ENCODE data around the gene PFKM. TPM values are rescaled to one million over a fixed set of nuclear protein-coding genes. Genes with fewer than 3 reads are reported as not detected.
"Not testable (repeated sequence)": the region's sequence is repeated elsewhere in the genome, so short reads cannot be mapped to it uniquely, and the experiment has no call there.

Gene PFKM
- total RNA-seq, 1 donor from 2014 or later: 400 TPM

DNA sequence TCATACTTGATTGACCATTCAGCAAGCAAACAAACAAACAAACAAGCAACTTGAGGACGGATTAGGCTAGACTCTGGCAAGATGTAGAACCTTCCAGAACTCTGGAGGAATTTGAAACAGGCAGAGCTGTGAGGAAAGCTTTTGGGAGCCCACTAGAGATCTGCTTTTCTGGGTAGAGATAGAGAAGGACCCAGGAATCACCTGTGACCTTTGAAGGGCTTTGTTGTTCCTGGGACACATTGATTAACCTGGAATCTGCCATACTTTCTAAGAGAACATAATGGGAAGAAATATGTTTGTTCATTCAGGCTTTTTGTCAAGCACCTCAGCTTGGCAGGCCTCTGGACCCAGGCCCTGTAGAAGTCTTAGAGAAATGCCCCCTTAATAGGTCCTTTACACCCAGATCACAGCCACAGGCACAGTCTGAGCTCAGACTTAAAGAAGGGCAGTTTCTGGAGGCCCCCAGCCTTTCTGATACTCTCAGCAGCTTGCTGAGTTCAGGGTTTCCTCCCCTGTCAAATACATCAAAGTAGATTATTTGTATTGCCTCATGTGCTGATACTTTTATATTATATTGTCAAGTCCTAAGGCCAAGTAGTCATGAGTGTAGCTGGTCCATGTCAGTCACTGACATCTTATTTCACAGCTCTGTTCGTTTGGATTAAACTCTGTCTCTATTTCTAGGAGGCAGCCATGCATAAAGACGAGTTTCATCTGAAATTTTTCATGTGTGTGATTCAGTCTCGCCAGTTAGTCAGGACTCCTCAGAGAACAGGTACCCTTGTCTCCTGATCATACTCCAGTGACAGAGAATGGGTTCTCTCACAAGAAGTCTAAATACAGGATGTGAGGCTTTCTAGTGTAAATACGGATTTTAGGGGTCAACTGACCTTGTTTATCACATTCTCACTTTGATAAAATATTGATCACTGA is 12.2 kb upstream of the PFKM start:
- intact Hi-C loops (cut with DNase I): loop anchor here (2.0 kb wide), 2 partner anchors 18 to 50 kb away; partner anchors contain the start of gene ASB8
- DNase-seq (ENCODE audit: low spot score): no peak

DNA sequence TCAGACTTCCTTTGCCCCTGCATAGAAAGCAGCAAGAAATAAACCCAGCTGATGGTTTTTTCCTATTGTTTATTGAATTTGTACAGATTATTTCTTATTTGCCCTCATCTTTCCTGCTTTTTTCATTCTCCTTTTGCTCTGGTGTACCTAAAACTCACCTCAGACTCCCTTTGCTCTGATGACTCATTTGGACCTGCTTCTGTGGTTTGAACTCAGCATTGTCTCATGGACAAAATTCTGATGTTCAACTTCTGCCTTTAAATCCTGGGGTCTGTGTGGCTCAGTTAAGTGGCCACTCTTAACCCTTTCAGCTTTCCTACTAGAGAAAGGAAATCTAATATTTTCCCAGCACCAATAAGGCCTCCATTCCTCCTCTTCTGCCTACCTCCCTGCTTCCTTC is 9.7 kb upstream of the PFKM start:
- intact Hi-C loops (cut with DNase I): no loop called here
- DNase-seq (ENCODE audit: low spot score): no peak

DNA sequence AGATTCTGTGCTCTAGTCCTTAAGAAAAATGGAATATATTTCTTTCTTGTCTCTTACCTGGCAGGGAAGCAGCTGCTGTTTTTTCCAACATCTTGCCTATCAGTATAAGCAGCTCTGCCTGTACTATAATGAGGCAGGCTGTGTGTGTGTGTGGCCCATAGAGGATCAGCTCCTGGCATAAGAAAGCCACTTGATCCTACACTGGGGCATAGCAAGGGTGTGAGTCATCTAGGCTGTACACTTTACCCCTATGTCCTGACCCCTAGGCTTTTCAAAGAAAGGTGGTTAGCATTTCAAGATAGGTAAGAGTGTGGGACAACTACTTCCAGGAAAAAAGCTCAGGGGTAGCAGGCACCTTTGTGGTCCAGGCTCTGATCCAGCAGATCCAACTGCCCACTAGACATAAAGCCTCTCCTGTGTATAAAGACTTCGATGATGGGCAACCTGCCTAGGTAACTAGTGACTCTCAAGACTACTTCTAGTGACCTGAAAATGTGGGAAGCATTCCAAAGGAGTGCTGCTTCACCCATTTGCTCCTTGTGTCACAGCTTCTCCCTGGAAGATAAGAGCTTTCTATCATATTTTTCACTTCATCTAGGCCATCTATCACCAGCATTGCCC is 8.4 kb upstream of the PFKM start:
- intact Hi-C loops (cut with DNase I): no loop called here

DNA sequence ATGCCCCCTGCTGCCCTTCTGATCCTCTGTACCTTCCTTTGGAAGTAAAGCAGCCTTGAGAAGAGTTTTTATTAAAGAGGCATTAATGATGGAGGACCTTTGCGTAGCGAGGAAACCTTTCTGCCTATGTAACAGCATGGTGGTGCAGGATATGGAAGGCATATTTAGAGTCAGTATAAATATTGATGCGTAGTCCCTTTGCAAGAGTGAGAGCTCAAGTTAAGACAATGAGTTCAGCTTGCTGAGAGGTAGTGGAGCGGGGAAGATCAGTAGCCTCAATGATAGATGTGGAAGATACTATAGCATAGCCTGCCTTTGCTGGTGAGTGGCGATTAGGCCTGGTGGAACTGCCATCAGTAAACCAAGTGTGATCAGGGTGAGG is 7.9 kb upstream of the PFKM start:
- intact Hi-C loops (cut with DNase I); DNase-seq (ENCODE audit: low spot score): not testable (repeated sequence)

More for the DNA sequence above, 8.4 kb upstream of the PFKM start:
- DNase-seq (ENCODE audit: low spot score): no peak

DNA sequence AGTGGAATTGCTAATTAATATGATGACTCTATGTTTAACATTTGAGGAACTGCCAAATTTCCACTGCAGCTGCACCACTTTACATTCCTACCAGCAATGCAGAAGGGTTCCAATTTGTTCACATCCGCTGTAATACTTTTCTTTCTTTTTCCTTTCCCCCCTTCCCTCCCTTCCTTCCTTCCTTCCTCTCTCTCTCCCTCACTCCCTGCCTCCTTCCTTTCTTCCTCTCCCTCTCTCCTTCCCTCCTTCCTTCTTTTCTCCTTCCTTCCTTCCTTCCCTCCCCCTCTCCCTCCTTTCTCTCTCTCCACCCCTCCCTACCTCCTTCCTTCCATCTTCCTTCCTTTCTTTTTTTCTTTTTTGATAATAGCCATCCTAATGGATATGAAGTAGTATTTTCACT is 3.2 kb upstream of the PFKM start:
- intact Hi-C loops (cut with DNase I): no loop called here
- DNase-seq (ENCODE audit: low spot score): no peak

DNA sequence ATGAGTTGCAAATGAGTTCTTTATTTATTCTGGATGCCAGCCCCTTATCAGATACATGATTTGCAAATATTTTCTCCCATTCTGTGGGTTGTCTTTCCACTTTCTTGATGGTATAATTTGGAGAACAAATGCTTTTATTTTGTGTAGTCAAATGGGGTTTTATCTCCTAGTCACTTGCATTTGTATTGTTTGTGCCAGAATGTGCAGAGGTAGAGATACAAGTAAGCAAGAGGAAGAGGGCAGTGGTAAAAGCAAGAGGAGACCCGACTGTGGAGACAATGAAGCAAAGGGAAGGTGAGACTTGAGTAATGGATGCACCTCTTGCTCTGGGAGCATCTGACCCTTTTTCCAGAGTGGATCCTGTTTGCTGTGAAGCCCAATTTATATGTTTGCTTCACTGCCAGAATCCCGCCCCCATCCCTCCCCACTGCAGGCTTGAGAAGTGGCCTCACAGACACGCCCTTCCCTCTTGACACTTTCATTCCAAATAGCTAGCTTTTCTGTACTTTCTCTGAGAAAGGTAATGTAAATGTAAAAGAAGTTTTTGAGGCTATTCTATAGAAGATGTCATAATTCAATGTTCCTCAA is 786 bp upstream of the PFKM start:
- intact Hi-C loops (cut with DNase I): no loop called here
- no peak for DNase-seq (ENCODE audit: low spot score)

DNA sequence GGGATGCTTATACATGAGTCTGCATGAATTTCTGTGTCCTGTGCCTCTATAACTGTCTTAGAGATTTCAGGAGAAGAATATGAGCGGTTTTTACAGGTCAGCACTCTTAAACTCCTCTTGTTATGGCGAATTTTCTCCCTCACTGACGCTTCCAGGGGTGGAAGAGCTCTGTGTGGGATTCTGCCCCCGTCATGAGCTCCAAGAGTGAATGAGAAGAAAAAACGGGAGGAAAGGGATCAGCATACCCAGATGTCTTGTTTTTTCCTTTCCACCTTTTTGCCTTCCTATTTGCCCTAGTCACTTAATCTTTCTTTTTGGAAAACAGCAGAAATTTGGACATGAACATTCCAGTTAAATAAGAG is 651 bp downstream of the PFKM start:
- DNase-seq (ENCODE audit: low spot score): no peak
- intact Hi-C loops (cut with DNase I): loop anchor here (5.0 kb wide), 1 partner anchor 37 kb away; the partner anchor contains the start of gene ASB8

DNA sequence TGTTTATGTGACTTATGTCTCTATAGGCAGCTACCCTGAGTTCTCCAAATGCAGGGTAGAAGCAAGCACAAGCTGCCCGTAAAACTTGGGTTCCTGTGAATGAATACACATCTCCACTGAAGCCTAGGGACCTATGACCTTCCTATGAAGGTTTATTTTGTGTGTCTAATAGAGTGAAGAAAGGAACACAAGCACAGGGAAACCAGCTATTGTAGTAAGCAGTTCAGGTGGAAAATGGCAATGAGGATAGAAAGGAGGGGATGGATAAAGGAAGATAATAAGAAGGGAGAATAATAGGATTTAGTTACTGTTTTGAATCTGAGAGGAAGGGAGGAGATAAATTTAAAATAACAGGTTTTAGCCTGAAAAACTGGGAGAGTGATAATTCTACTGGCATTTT is 2.4 kb downstream of the PFKM start:
- no peak for DNase-seq (ENCODE audit: low spot score)
- intact Hi-C loops (cut with DNase I): loop anchor here (5.0 kb wide), 1 partner anchor 36 kb away; the partner anchor contains the start of gene ASB8

DNA sequence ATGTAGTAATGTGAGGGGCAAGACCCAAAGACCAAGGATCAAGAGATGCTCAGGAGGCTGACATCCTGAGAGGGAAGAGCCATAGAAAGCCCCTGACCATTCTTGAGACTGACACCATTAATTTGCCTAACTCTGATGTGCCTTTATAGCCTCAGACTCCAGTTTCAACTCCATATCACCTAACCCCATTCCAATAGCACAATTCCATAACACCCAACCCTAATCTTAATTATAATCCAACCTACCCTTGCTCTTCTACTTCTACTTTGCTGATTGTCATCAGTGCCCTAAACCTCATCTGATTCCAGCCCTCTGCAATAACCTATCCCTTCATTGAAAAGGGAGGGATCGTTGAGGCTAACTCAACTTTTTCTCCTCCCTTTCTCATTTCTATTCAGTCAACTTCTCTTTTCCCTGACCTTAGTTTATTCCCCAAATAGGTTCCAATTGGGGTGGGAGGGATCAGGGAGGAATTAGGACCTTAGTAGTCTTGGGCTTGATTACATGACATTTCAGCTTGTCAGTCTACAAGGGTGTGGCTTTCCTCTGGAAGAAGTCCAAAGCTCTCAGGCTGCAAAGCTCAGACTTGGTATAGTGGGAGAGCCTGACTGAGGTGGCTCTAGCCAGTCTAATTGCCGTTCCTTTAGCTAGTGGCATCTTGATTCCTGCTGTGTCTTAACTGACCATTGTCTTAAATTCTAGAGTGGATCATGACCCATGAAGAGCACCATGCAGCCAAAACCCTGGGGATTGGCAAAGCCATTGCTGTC is 3.1 kb downstream of the PFKM start:
- DNase-seq (ENCODE audit: low spot score): no peak
- intact Hi-C loops (cut with DNase I): loop anchor here (5.0 kb wide), 1 partner anchor 35 kb away; the partner anchor contains the start of gene ASB8

DNA sequence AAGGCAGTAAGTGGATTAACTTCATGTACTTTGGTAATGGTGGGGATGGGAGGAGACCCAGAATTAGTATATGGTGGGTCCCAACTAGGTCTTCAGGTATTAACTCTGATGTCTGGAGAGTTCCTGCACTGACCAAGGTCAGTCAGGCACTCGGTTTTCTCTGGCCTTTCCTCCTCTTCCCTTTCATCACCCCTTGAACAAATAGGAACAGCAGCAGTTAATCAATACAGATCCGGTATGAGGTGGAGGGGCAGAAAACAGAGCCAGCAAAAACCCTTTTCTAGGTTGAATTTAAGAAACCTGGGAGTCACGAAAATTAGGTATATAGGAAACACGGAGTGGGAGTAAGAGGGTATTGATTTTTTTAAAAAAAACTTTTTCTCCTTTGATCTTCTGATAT is 4.0 kb downstream of the PFKM start:
- intact Hi-C loops (cut with DNase I): loop anchor here (5.0 kb wide), 1 partner anchor 34 kb away; the partner anchor contains the start of gene ASB8

DNA sequence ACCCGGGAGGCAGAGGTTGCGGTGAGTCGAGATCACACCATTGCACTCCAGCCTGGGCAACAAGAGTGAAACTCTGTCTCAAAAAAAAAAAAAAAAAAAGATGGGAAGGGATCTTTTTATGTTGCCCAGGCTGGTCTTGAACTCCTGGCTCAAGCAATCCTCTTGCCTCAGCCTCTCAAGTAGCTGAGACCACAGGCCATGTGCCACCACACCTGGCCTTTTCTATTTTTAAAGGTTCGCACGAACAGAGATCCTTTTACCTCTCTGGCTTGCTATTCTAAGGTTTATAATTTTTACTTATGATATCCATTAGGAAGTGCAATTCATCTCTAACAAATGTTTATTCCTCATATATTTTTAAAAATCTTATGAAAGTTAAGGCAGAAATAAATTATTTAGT is 6.4 kb downstream of the PFKM start:
- intact Hi-C loops (cut with DNase I): loop anchor here (2.0 kb wide), 1 partner anchor 19 kb away; the partner anchor contains the start of gene SENP1
- DNase-seq (ENCODE audit: low spot score): not testable (repeated sequence)

More for the DNA sequence above, 4.0 kb downstream of the PFKM start:
- DNase-seq (ENCODE audit: low spot score): no peak

DNA sequence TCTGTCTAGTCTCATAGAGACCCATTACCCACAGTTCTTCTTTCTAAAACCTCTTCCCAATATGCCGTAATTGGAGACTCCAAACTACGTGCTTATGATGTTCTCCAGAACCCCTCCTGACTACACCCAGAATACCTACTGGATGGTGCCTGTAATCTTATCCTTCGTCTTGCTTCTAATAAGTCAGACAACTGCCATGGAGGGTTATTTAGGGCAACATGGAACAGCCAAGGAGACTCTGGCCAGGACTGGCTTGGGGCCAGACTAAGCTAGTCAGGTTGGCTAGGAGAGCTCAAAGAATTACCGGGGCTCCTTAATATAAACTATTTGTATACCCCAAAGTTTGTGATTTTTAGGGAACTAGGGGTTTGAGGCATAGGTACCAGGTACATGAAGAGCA is 6.8 kb downstream of the PFKM start:
- no peak for DNase-seq (ENCODE audit: low spot score)
- intact Hi-C loops (cut with DNase I): loop anchor here (2.0 kb wide), 2 partner anchors 19 to 21 kb away; partner anchors contain the start of gene SENP1

DNA sequence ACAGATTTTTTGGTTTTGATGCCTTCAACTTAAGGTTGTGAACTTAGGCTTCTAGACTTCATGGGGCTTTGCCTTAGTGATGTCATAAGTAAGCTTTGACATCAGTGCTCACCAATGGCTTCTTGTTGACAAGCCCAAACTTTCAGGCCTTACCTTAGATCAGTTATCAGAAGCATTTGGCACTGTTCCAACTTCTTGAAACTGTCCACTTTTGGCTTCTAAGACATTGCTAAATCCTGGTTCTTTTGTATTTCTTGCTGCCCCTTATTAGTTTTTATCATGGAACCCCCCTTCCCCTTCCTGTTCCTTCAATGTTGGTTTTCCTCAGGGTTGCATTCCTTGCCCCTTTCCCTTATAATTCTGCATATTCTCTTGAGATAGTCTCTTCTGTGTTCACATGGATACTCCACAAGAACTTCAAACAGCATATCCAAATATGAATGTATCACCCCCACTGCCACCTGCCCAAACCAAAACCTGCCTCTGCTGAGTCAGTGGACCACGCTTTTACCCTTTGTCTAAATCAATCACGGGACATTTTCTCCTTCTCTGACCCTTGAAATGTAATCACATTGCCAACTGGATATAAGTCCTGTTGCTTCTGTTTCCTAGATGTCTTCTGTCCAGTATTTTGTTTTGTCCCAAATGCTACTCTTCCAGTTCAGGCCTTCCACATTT is 7.9 kb downstream of the PFKM start:
- no peak for DNase-seq (ENCODE audit: low spot score)
- intact Hi-C loops (cut with DNase I): loop anchor here (2.0 kb wide), 1 partner anchor 20 kb away; no protein-coding TSS in a partner anchor

DNA sequence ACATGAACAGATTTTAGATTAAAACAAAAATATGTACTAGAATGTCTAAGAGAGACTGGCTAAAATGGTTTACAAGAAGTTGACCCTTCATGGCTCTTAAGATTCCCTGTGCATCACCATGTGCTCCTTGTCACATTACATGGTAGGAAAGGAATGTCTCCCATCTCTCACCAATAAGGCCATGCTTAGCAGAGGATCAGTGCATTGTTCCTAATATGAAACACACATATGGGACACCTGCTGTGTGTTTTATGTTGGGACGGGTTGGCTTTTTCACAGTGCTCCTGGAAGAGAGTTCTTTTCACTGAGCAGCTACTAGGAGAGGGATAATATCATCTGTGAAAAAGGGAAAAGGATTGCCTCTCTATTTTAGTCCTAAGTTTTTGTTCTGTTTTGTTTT is 9.6 kb downstream of the PFKM start:
- DNase-seq (ENCODE audit: low spot score): no peak
- intact Hi-C loops (cut with DNase I): no loop called here

DNA sequence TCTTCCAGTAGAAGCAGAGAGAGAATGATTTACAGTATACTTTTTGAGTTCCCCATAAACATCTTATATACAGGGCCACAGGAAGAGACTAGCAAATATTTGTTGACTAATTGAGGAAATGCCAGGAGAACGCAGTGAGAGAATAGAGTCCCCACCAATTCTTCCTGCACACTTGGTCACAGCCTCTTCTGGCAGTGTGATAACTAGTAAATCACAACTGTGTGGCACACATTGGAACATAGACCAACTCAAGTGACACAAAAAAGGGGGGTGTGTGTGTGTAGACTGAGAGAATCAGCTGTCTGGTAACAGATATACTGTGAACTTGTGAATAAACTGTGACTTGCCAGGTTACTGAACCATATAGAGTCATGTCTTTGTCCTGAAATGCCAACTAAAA is 10.2 kb downstream of the PFKM start:
- intact Hi-C loops (cut with DNase I): no loop called here
- no peak for DNase-seq (ENCODE audit: low spot score)

DNA sequence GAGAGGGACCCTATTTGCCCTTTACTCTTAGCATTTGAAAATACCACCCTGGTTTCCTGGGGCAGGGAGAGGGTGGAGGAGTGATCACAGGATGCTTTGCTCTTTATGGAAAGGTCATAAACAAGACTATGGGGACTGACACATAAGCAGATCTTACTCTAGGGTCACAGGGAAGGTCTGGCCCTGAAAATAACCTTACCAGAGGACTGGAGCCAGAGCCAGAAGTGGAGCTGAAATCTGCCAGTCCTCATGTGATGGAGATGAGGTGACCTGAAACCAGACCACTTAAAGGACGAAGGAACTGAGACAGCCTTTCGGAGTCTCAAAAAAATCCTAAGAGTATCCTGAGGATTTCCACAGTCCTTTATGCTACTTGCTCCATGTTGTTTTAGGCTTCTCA is 12.4 kb downstream of the PFKM start:
- intact Hi-C loops (cut with DNase I): no loop called here
- no peak for DNase-seq (ENCODE audit: low spot score)

DNA sequence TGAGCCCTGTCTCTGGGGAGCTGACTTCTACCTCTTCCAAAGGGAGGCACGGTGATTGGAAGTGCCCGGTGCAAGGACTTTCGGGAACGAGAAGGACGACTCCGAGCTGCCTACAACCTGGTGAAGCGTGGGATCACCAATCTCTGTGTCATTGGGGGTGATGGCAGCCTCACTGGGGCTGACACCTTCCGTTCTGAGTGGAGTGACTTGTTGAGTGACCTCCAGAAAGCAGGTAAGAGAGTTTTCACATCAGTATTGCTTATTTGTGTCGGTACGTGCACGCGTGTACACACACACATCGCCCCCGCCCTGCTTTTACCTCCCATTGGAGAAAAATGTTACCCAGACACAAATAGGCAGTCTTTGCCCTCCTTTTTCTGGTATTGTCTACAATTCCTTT is 13.7 kb downstream of the PFKM start:
- no peak for DNase-seq (ENCODE audit: low spot score)
- intact Hi-C loops (cut with DNase I): no loop called here

DNA sequence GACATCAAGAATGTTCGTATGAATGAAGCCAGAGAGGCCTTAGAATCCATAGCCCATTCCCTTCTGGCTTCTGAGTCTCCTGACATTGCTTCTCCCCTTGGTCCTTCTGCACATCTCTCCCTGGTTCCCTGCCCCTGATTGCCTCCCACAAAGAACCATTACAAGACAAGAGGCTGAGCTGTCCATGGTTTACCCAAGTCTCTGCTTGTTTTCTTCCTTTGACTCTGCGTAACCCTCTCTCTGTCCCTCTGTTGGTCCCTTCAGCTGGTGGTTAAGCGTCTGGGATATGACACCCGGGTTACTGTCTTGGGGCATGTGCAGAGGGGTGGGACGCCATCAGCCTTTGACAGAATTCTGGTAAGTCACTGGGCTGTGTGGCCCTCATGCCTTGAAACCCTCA is 15.9 kb downstream of the PFKM start:
- no peak for DNase-seq (ENCODE audit: low spot score)
- intact Hi-C loops (cut with DNase I): no loop called here
